Osteoblast (primary cell): ENCODE results near the gene CMKLR1. TPM values are rescaled to one million over a fixed set of nuclear protein-coding genes. Genes with fewer than 3 reads are reported as not detected.

Experiments
- DNase-seq: peaks from one replicate; pipeline ENCODE4 v3.0.0; 2011; ENCODE audit warnings: low spot score, mixed read lengths; ENCODE audit not compliant: insufficient read length; ENCODE audit errors: missing footprints
- H2AFZ ChIP-seq: 2 replicates; pipeline ENCODE4 v1.6.0; 2011; ENCODE audit warnings: mild to moderate bottlenecking, low read length
- H3K27ac ChIP-seq: 2 replicates; pipeline ENCODE4 v1.5.1; 2011; ENCODE audit warnings: mild to moderate bottlenecking, low read depth, low read length, moderate library complexity
- H3K27me3 ChIP-seq: 2 replicates; pipeline ENCODE4 v1.6.0; 2012; ENCODE audit warnings: mild to moderate bottlenecking, control low read depth, inconsistent platforms, low read length, moderate library complexity; ENCODE audit not compliant: insufficient read depth
- H3K36me3 ChIP-seq: 2 replicates; pipeline ENCODE4 v1.5.1; 2011; ENCODE audit warnings: mild to moderate bottlenecking, low read length, control low read depth, moderate library complexity; ENCODE audit not compliant: insufficient read depth
- H3K4me1 ChIP-seq: 2 replicates; pipeline ENCODE4 v1.5.1; 2011; ENCODE audit warnings: mild to moderate bottlenecking, low read length, control low read depth, moderate library complexity; ENCODE audit not compliant: insufficient read depth
- H3K4me2 ChIP-seq: 2 replicates; pipeline ENCODE4 v1.6.0; 2011; ENCODE audit warnings: mild to moderate bottlenecking, low read length; ENCODE audit not compliant: insufficient read depth
- H3K4me3 ChIP-seq: fragments of 200-600 bp; sonication (generic); 3 replicates; pipeline ENCODE4 v1.5.1; 2012; ENCODE audit warnings: mild to moderate bottlenecking, low read length, inconsistent platforms; ENCODE audit not compliant: insufficient read depth
- H3K79me2 ChIP-seq: 2 replicates; pipeline ENCODE4 v1.6.0; 2012; ENCODE audit warnings: mild to moderate bottlenecking, low read length, control low read depth, inconsistent platforms; ENCODE audit not compliant: insufficient read depth
- H3K9me3 ChIP-seq: 2 replicates; pipeline ENCODE4 v1.5.1; 2011; ENCODE audit warnings: low read depth, low read length, control low read depth
- H4K20me1 ChIP-seq: 2 replicates; pipeline ENCODE4 v1.6.0; 2012; ENCODE audit warnings: mild to moderate bottlenecking, low read length, control low read depth; ENCODE audit not compliant: insufficient read depth
- total RNA-seq: library from RNA; depleted of rRNA; stranded (reverse); fragments of >200 nt; gene quantifications from 2 replicates; pipeline ENCODE4 v1.2.3, GENCODE V29; 2012
- TF ChIP-seq, protein P1 (sequence below): IDR thresholded peaks from 2 replicates; pipeline ENCODE4 v1.5.1; 2011; ENCODE audit warnings: mild to moderate bottlenecking, low read depth, low read length, moderate library complexity; ENCODE audit errors: extremely low read depth

Gene CMKLR1
- total RNA-seq, 1 donor: 9.8 TPM

DNA sequence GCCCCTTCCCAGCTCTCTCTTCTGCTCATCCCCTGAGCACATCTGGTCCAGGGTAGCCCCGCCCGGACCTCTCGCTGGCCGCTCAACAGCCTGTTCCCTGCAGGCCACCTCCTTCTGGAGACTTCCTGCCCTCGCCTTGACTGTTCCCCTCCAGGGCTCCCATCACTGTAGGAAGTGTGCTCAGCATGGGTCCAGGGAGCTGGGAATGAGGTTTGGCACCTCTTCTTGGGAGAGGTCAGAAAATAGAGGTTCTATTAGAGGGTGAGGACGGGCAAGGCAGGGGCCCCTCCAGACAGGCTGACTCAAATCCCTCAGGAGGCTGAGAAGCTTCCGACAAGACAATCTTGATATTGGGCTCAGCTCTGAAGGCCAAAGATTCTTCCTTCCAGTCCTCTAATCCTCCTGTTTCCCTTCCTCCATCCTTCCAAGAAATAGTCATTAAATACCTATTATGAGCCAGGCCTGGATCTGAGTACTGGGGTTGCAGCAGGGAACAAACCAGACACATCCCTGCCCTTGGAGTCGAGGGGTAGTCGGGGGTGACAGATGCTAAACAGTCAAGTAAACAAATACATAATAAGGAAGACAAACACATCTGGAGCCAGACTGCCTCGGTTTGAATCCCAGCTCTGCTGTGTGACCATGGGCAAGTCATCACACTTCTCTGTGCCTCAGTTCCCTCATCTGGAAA lies 30.6 kb downstream of the CMKLR1 start:
- Histone ChIP-seq H3K4me1 (peaks cover 64% of the 10 kb centered on the region), H3K9me3 (no peaks in the 10 kb centered on the region), H3K4me2 (no peak overlapping the region), H3K27me3 (no peaks in the 10 kb centered on the region), H3K79me2 (no peaks in the 10 kb centered on the region), H3K4me3 (no peak overlapping the region), H4K20me1 (no peaks in the 10 kb centered on the region), H3K27ac (peak overlapping the region; percentile 99), H3K36me3 (no peaks in the 10 kb centered on the region), H2AFZ (no peak overlapping the region)
- DNase-seq: no peak
- TF ChIP-seq, protein P1, sequence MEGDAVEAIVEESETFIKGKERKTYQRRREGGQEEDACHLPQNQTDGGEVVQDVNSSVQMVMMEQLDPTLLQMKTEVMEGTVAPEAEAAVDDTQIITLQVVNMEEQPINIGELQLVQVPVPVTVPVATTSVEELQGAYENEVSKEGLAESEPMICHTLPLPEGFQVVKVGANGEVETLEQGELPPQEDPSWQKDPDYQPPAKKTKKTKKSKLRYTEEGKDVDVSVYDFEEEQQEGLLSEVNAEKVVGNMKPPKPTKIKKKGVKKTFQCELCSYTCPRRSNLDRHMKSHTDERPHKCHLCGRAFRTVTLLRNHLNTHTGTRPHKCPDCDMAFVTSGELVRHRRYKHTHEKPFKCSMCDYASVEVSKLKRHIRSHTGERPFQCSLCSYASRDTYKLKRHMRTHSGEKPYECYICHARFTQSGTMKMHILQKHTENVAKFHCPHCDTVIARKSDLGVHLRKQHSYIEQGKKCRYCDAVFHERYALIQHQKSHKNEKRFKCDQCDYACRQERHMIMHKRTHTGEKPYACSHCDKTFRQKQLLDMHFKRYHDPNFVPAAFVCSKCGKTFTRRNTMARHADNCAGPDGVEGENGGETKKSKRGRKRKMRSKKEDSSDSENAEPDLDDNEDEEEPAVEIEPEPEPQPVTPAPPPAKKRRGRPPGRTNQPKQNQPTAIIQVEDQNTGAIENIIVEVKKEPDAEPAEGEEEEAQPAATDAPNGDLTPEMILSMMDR: no peak

DNA sequence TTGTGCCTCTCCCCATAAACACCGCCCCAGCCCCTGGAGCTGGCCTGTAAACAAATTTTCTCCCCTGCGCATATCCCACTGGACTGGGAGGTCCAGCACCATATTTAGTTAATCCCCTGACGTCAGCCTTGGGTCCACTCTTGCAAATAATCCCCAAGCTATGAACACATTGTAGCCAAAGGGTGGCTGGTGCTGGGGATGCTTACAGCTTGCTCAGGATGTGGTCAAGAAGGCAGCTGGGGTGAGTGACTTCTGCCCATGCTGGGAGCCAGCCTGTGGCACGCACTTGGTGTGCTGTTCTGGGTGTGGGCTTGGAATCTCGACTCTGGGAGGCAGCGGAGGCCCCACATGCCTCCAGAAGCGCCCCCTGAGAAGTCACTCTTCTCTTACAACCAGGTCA lies 32.1 kb downstream of the CMKLR1 start:
- Histone ChIP-seq H4K20me1 (no peaks in the 10 kb centered on the region), H3K4me1 (peaks cover 65% of the 10 kb centered on the region), H3K27ac (peak overlapping the region; percentile 99), H3K4me3 (peak overlapping the region; percentile 21), H3K27me3 (no peaks in the 10 kb centered on the region), H3K79me2 (no peaks in the 10 kb centered on the region), H2AFZ (no peak overlapping the region), H3K36me3 (no peaks in the 10 kb centered on the region), H3K9me3 (no peaks in the 10 kb centered on the region), H3K4me2 (peak overlapping the region; percentile 82)
- DNase-seq: peak; percentile 90
- TF ChIP-seq, protein P1: no peak

DNA sequence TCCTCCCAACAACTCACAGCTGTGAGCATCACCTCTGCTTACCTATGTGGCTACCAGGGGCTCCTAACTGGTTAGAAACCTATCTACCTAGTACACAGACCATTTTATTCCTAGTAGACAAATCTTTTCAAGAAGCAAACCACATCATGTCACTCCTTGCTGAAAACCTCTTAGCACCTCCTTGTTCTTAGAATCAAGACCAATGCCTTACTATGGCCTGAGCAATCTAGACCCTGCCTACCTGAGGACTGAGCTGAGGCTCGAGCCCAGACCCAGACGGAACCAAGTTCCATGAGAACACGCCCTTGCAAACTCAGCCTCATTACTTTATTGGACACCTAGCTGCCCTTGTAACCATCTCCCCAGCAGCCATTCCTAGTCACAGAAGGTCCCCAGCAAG lies 32.6 kb downstream of the CMKLR1 start:
- H3K9me3 ChIP-seq: no peaks in the 10 kb centered on the region
- H3K4me3 ChIP-seq: peak overlapping the region; percentile 21
- no peaks in the 10 kb centered on the region for H3K27me3 ChIP-seq
- peak overlapping the region; percentile 82 for H3K4me2 ChIP-seq
- no peaks in the 10 kb centered on the region for H4K20me1 ChIP-seq
- H3K27ac ChIP-seq: peak overlapping the region; percentile 99
- TF ChIP-seq, protein P1: no peak
- no peak overlapping the region for H2AFZ ChIP-seq
- H3K79me2 ChIP-seq: no peaks in the 10 kb centered on the region
- no peak for DNase-seq
- peaks cover 65% of the 10 kb centered on the region for H3K4me1 ChIP-seq
- H3K36me3 ChIP-seq: no peaks in the 10 kb centered on the region

DNA sequence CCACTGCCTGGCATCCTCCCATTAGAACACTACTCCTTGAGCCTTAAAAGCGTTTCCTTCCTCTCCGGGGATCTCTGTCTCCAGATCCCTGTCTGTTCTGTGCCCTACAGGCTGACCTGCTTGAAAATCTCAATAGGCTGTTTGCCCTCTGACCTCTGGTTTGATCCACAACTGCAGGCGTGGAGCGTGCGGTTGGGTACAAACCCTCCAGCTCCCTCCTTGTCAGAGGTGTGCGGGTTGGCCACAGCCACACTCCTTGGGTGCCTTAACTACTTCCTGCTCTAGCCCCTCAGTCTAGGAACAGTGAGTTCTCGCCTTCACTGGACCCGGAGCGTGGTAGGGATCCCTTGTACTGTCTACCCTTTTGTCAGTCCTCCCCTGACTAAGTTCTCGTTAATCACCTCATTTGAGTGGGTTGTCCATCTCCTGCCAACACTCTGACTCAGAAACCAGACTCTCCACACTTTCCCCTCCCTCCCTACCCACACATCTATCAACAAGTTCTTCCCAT lies 33.1 kb downstream of the CMKLR1 start:
- Histone ChIP-seq H3K27me3 (no peaks in the 10 kb centered on the region), H3K79me2 (no peaks in the 10 kb centered on the region), H3K4me2 (peak overlapping the region; percentile 82), H3K4me1 (peaks cover 65% of the 10 kb centered on the region), H3K9me3 (no peaks in the 10 kb centered on the region), H3K4me3 (peak overlapping the region; percentile 52), H2AFZ (no peak overlapping the region), H3K27ac (peak overlapping the region; percentile 99), H3K36me3 (no peaks in the 10 kb centered on the region), H4K20me1 (no peaks in the 10 kb centered on the region)
- DNase-seq: peak; percentile 90
- TF ChIP-seq, protein P1: no peak
